GM03348 (cell line): ENCODE measurements around the gene SMIM36.
"Not testable (repeated sequence)": the region's sequence is repeated elsewhere in the genome, so short reads cannot be mapped to it uniquely, and the experiment has no call there.

ENCODE experiments used
- DNase-seq: peaks from one replicate; pipeline ENCODE4 v3.0.0; 2012; ENCODE audit warnings: low spot score

The SMIM36 gene

GRCh38 chr17:55454906-55455474, 56.3 kb downstream of the SMIM36 start:
- peak; percentile 58 for DNase-seq

- DNase-seq = no peak
These were observed 57.3 kb downstream of the SMIM36 start for GRCh38 chr17:55453839-55454557.

- no peak for DNase-seq
These were observed 59.0 kb downstream of the SMIM36 start for GRCh38 chr17:55452139-55452790.

- no peak for DNase-seq
These were observed 59.5 kb downstream of the SMIM36 start for GRCh38 chr17:55451758-55452138.

GRCh38 chr17:55451203-55451641, 60.0 kb downstream of the SMIM36 start:
- no peak for DNase-seq

- no peak for DNase-seq
These were observed 60.9 kb downstream of the SMIM36 start for GRCh38 chr17:55450232-55450825.

- DNase-seq = no peak
These were observed 62.6 kb downstream of the SMIM36 start for GRCh38 chr17:55448681-55449080.

- no peak for DNase-seq
These were observed 64.6 kb downstream of the SMIM36 start for GRCh38 chr17:55446581-55447205.

- not testable (repeated sequence) for DNase-seq
These were observed 65.2 kb downstream of the SMIM36 start for GRCh38 chr17:55446004-55446403.

GRCh38 chr17:55444471-55445441, 66.5 kb downstream of the SMIM36 start:
- DNase-seq = no peak

GRCh38 chr17:55443904-55444303, 67.3 kb downstream of the SMIM36 start:
- DNase-seq = no peak

- DNase-seq = no peak
These were observed 68.1 kb downstream of the SMIM36 start for GRCh38 chr17:55442953-55443683.

- no peak for DNase-seq
These were observed 68.8 kb downstream of the SMIM36 start for GRCh38 chr17:55442462-55442861.

GRCh38 chr17:55441544-55441943, 69.7 kb downstream of the SMIM36 start:
- DNase-seq = no peak

GRCh38 chr17:55440391-55440790, 70.9 kb downstream of the SMIM36 start:
- no peak for DNase-seq

GRCh38 chr17:55437159-55437605, 74.1 kb downstream of the SMIM36 start:
- DNase-seq = no peak

- DNase-seq = no peak
These were observed 74.8 kb downstream of the SMIM36 start for GRCh38 chr17:55436224-55437158.

GRCh38 chr17:55435408-55435807, 75.8 kb downstream of the SMIM36 start:
- DNase-seq = no peak

- no peak for DNase-seq
These were observed 76.5 kb downstream of the SMIM36 start for GRCh38 chr17:55434721-55435120.
